Keratinocyte (primary cell): Measurements from ENCODE around the gene DNAH10. TPM values are rescaled to one million over a fixed set of nuclear protein-coding genes. Genes with fewer than 3 reads are reported as not detected.

ENCODE experiments used
- DNase-seq: peaks from one replicate; pipeline ENCODE4 v3.0.0-alpha.2; 2011; ENCODE audit warnings: low read depth, missing footprints, low spot score
- FAIRE-seq: peaks from 2 replicates; lab custom pipeline; 2011; peaks lifted over from hg19 to GRCh38; lab: Jason Lieb, UNC
- H2AFZ ChIP-seq: 2 replicates; pipeline ENCODE4 v1.6.0; 2012; ENCODE audit warnings: low read length, control low read depth, inconsistent platforms; ENCODE audit not compliant: control insufficient read depth
- H3K27ac ChIP-seq: 2 replicates; pipeline ENCODE4 v1.5.1; 2011; ENCODE audit warnings: low read length; ENCODE audit not compliant: control insufficient read depth, insufficient read depth
- H3K27me3 ChIP-seq: 3 replicates; pipeline ENCODE4 v1.6.0; 2011; ENCODE audit warnings: low read length; ENCODE audit not compliant: control insufficient read depth, insufficient read depth; ENCODE audit errors: extremely low read depth
- H3K36me3 ChIP-seq, 2 experiments: 2 replicates in 1 of 2; 3 replicates in 1 of 2; pipeline ENCODE4 v1.5.1; 2011; ENCODE audit warnings: low read length in 2 of 2, mild to moderate bottlenecking in 1 of 2; ENCODE audit not compliant: control insufficient read depth in 2 of 2, insufficient read depth in 2 of 2; ENCODE audit errors: extremely low read depth in 1 of 2
- H3K4me1 ChIP-seq: 3 replicates; pipeline ENCODE4 v1.5.1; 2011; ENCODE audit warnings: low read length; ENCODE audit not compliant: control insufficient read depth, insufficient read depth; ENCODE audit errors: extremely low read depth
- H3K4me2 ChIP-seq: 3 replicates; pipeline ENCODE4 v1.6.0; 2011; ENCODE audit warnings: low read depth, low read length; ENCODE audit not compliant: control insufficient read depth, insufficient read depth; ENCODE audit errors: extremely low read depth
- H3K4me3 ChIP-seq, 3 experiments: fragments of 200-600 bp in 1 of 3; sonication (generic) in 1 of 3; 2 replicates in 2 of 3; 3 replicates in 1 of 3; pipeline ENCODE4 v1.5.1; 2011 to 2016; ENCODE audit warnings: low read length in 3 of 3, mild to moderate bottlenecking in 3 of 3, control low read depth in 2 of 3, inconsistent platforms in 1 of 3, low read depth in 1 of 3, mixed read lengths in 1 of 3, mixed run types in 1 of 3, moderate library complexity in 1 of 3; ENCODE audit not compliant: control insufficient read depth in 2 of 3, insufficient read depth in 2 of 3; ENCODE audit errors: extremely low read depth in 1 of 3
- H3K79me2 ChIP-seq: 2 replicates; pipeline ENCODE4 v1.6.0; 2012; ENCODE audit warnings: low read length; ENCODE audit not compliant: control insufficient read depth, insufficient read depth
- H3K9ac ChIP-seq: 3 replicates; pipeline ENCODE4 v1.6.0; 2011; ENCODE audit warnings: low read length; ENCODE audit not compliant: control insufficient read depth, insufficient read depth; ENCODE audit errors: extremely low read depth
- H3K9me1 ChIP-seq: 3 replicates; pipeline ENCODE4 v1.6.0; 2011; ENCODE audit warnings: low read length; ENCODE audit not compliant: control insufficient read depth, insufficient read depth; ENCODE audit errors: extremely low read depth
- H3K9me3 ChIP-seq: 2 replicates; pipeline ENCODE4 v1.5.1; 2012; ENCODE audit warnings: low read depth, low read length; ENCODE audit not compliant: control insufficient read depth
- H4K20me1 ChIP-seq: 3 replicates; pipeline ENCODE4 v1.6.0; 2011; ENCODE audit warnings: low read length; ENCODE audit not compliant: control insufficient read depth, insufficient read depth; ENCODE audit errors: extremely low read depth
- EZH2 ChIP-seq: IDR thresholded peaks from one replicate; pipeline ENCODE4 v1.6.1; 2012; ENCODE audit warnings: inconsistent platforms, mild to moderate bottlenecking, low read length, moderate library complexity
- dilution Hi-C: fragments of 300-500 bp; cut with MboI; formaldehyde crosslinking; loops from one replicate; pipeline ENCODE4 v1.7.0; 2020; ENCODE audit warnings: low sequenced_read_pairs; ENCODE audit not compliant: extremely low pct_ligation_motif_present
- polyA plus RNA-seq, 5 experiments: library from polyadenylated mRNA; depleted of rRNA in 3 of 5; stranded (reverse) in 3 of 5; stranded (forward) in 1 of 5; unstranded in 1 of 5; fragments of >200 nt; gene quantifications; 1 replicate in 1 of 5; 2 replicates in 3 of 5; 3 replicates in 1 of 5; pipeline versions ENCODE4 v1.2.1 to v1.2.3, GENCODE V29; 2011 to 2012; ENCODE audit warnings: missing spikeins in 2 of 5, low read depth in 1 of 5, low replicate concordance in 1 of 5
- TF ChIP-seq, protein P1 (sequence below), 3 experiments: IDR thresholded peaks in 1 of 3; conservative IDR thresholded peaks in 1 of 3; optimal IDR thresholded peaks in 1 of 3; 2 replicates in 2 of 3; 3 replicates in 1 of 3; pipeline versions ENCODE3 to v1.5.1; 2011; ENCODE audit warnings: low read length in 3 of 3, mild to moderate bottlenecking in 3 of 3, moderate library complexity in 2 of 3, control low read depth in 1 of 3, inconsistent platforms in 1 of 3; ENCODE audit not compliant: insufficient read depth in 2 of 3; ENCODE audit errors: extremely low read depth in 1 of 3

The DNAH10 gene
- polyA plus RNA-seq, 1 donor (not counting 4 experiments of a cell fraction or from before 2014, with no cell fraction given) = 0.08 TPM

DNA sequence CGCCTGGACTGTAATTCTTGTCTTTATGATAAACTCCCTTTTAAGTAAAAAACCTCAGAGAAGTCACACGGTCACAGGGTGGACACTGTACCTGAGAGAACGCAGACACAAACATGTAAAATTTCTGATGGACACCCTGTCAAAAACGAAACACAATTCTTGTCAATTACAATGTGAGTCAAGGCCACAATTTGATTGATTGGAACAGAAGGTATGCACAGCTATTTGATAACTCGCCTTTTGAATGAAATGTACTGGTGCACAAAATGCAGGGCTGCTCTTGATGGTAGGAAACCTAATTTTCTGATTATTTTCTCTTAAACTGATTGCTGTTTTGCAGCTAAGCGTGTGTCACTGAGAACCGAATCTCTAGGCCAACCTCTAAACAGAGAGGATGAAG, 9.2 kb downstream of the DNAH10 start:
- no peaks in the 10 kb centered on the region for H3K36me3 ChIP-seq

DNA sequence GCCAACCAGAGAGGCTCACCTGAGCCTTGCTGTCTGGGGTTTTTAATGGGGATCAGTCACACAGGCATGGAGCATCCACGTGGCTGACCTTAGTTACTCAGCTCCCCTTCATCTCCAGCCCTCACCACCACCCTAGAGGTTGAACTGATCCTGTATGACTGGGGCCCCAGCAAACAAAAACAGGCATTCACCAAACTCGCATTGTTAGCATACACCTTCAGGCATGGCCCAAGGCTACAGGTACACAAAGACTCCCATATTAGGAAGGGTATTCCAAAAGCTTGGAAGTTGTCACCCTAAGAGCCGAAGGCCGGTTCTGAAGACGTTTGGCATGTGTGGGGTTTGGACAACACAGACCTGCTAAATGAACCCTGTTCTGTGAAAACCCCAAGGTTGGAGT, 10.0 kb downstream of the DNAH10 start:
- FAIRE-seq = no peak
- H3K79me2 ChIP-seq = no peaks in the 10 kb centered on the region
- TF ChIP-seq, protein P1, sequence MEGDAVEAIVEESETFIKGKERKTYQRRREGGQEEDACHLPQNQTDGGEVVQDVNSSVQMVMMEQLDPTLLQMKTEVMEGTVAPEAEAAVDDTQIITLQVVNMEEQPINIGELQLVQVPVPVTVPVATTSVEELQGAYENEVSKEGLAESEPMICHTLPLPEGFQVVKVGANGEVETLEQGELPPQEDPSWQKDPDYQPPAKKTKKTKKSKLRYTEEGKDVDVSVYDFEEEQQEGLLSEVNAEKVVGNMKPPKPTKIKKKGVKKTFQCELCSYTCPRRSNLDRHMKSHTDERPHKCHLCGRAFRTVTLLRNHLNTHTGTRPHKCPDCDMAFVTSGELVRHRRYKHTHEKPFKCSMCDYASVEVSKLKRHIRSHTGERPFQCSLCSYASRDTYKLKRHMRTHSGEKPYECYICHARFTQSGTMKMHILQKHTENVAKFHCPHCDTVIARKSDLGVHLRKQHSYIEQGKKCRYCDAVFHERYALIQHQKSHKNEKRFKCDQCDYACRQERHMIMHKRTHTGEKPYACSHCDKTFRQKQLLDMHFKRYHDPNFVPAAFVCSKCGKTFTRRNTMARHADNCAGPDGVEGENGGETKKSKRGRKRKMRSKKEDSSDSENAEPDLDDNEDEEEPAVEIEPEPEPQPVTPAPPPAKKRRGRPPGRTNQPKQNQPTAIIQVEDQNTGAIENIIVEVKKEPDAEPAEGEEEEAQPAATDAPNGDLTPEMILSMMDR (optimal IDR thresholded peaks at IDR 0.05 in 1 of 3, IDR thresholded peaks at IDR 0.05 in 1 of 3, conservative IDR thresholded peaks at IDR 0.05 in 1 of 3; ENCODE audit: extremely low read depth in 1 of 3, insufficient read depth in 2 of 3, low read length in 3 of 3) = no peak
- no peak for TF ChIP-seq EZH2
- no peaks in the 10 kb centered on the region for H3K4me1 ChIP-seq
- no peak overlapping the region for H3K4me2 ChIP-seq
- no peak overlapping the region for H3K9ac ChIP-seq
- H3K36me3 ChIP-seq = no peaks in the 10 kb centered on the region
- H3K27me3 ChIP-seq = peaks cover 12% of the 10 kb centered on the region
- no peak for DNase-seq
- no peaks in the 10 kb centered on the region for H3K9me3 ChIP-seq
- H3K4me3 ChIP-seq = no peak overlapping the region
- H2AFZ ChIP-seq = no peak overlapping the region
- H4K20me1 ChIP-seq = no peaks in the 10 kb centered on the region
- no peak overlapping the region for H3K27ac ChIP-seq
- dilution Hi-C loops = no loop called here
- H3K9me1 ChIP-seq = no peaks in the 10 kb centered on the region

More for the DNA sequence above, 9.2 kb downstream of the DNAH10 start:
- Histone ChIP-seq H3K9me3 (no peaks in the 10 kb centered on the region), H3K4me2 (no peak overlapping the region), H3K79me2 (no peaks in the 10 kb centered on the region), H3K9me1 (no peaks in the 10 kb centered on the region), H4K20me1 (no peaks in the 10 kb centered on the region), H3K4me1 (no peaks in the 10 kb centered on the region), H2AFZ (no peak overlapping the region), H3K27me3 (peaks cover 13% of the 10 kb centered on the region), H3K27ac (no peak overlapping the region), H3K4me3 (no peak overlapping the region), H3K9ac (no peak overlapping the region)
- DNase-seq = no peak
- dilution Hi-C loops = no loop called here
- FAIRE-seq = no peak
- TF ChIP-seq EZH2 = no peak
- TF ChIP-seq, protein P1 (optimal IDR thresholded peaks at IDR 0.05 in 1 of 3, IDR thresholded peaks at IDR 0.05 in 1 of 3, conservative IDR thresholded peaks at IDR 0.05 in 1 of 3; ENCODE audit: extremely low read depth in 1 of 3, insufficient read depth in 2 of 3, low read length in 3 of 3) = no peak
